ENCODE measurements around the gene SRC.
"Not testable (repeated sequence)": the region's sequence is repeated elsewhere in the genome, so short reads cannot be mapped to it uniquely, and the experiment has no call there.

SRC gene

GRCh38 chr20:37337208-37337991 lies 8.5 kb upstream of the SRC start:
- DNase-seq = no peak

GRCh38 chr20:37338380-37338779 lies 7.6 kb upstream of the SRC start:
- not testable (repeated sequence) for DNase-seq

- no peak for DNase-seq
Measured at GRCh38 chr20:37339208-37339607, 6.7 kb upstream of the SRC start.

GRCh38 chr20:37339764-37340109 lies 6.2 kb upstream of the SRC start:
- not testable (repeated sequence) for DNase-seq

- DNase-seq = no peak
Measured at GRCh38 chr20:37340998-37341397, 4.9 kb upstream of the SRC start.

GRCh38 chr20:37341632-37342031 lies 4.3 kb upstream of the SRC start:
- no peak for DNase-seq

- no peak for DNase-seq
Measured at GRCh38 chr20:37342231-37343177, 3.4 kb upstream of the SRC start.

GRCh38 chr20:37343212-37343993 lies 2.5 kb upstream of the SRC start:
- DNase-seq = no peak

GRCh38 chr20:37343994-37344355 lies 2.0 kb upstream of the SRC start:
- DNase-seq = no peak

- DNase-seq = no peak
Measured at GRCh38 chr20:37344506-37345338, 1.2 kb upstream of the SRC start.

- no peak for DNase-seq
Measured at GRCh38 chr20:37346236-37346534, 245 bp downstream of the SRC start.

- no peak for DNase-seq
Measured at GRCh38 chr20:37346535-37347346, 801 bp downstream of the SRC start.

- no peak for DNase-seq
Measured at GRCh38 chr20:37347347-37347823, 1.4 kb downstream of the SRC start.

GRCh38 chr20:37347891-37348791 lies 2.2 kb downstream of the SRC start:
- DNase-seq = no peak

GRCh38 chr20:37348792-37349516 lies 3.0 kb downstream of the SRC start:
- no peak for DNase-seq

- DNase-seq = no peak
Measured at GRCh38 chr20:37349517-37350491, 3.9 kb downstream of the SRC start.

- DNase-seq = no peak
Measured at GRCh38 chr20:37350649-37351574, 5.0 kb downstream of the SRC start.

Data from activated CD4-positive, CD25-positive, alpha-beta regulatory T cell (primary cell).